ENCODE data around the gene ZFAND2A. TPM values are rescaled to one million over a fixed set of nuclear protein-coding genes. Genes with fewer than 3 reads are reported as not detected.

ZFAND2A gene
- total RNA-seq, 1 experiment from 2014 or later, result 13.7 TPM

- Histone ChIP-seq H2BK12ac (ENCODE audit: insufficient read length, low read depth, low read length) (no peak overlapping the region), H2AK5ac (ENCODE audit: insufficient read length, low read length) (no peak overlapping the region), H3K23ac (ENCODE audit: insufficient read length, low read depth, low read length) (no peak overlapping the region), H3K14ac (ENCODE audit: insufficient read depth, low read length) (no peak overlapping the region), H3K27ac (ENCODE audit: insufficient read length, low read depth, low read length) (no peak overlapping the region), H2AFZ (ENCODE audit: low read length) (no peak overlapping the region), H3T11ph (ENCODE audit: low read length) (no peak overlapping the region), H3K18ac (ENCODE audit: insufficient read length, low read depth, low read length) (no peak overlapping the region), H2BK120ac (ENCODE audit: low read depth, low read length, poor library complexity, severe bottlenecking) (no peak overlapping the region), H3K9ac (ENCODE audit: extremely low read depth, insufficient read length, low read length) (no peak overlapping the region), H3K27me3 (ENCODE audit: insufficient read depth, low read length) (no peaks in the 10 kb centered on the region), H3K23me2 (ENCODE audit: insufficient read length, low read depth, low read length, poor library complexity, severe bottlenecking) (no peaks in the 10 kb centered on the region), H3K79me1 (ENCODE audit: insufficient read depth, low read depth, low read length, poor library complexity, severe bottlenecking) (no peaks in the 10 kb centered on the region), H3K79me2 (ENCODE audit: insufficient read depth, low read length) (no peaks in the 10 kb centered on the region), H3K4me1 (ENCODE audit: insufficient read depth, low read length) (no peaks in the 10 kb centered on the region), H4K91ac (ENCODE audit: insufficient read length, low read depth, low read length) (no peak overlapping the region), H3K56ac (ENCODE audit: insufficient read length, low read depth, low read length) (no peak overlapping the region), H4K5ac (ENCODE audit: insufficient read length, low read depth, low read length) (no peak overlapping the region), H3K9me3 (ENCODE audit: control insufficient read depth, low read depth, low read length) (no peaks in the 10 kb centered on the region), H2BK20ac (ENCODE audit: low read depth, low read length, poor library complexity, severe bottlenecking) (no peak overlapping the region), H3K4me2 (ENCODE audit: insufficient read depth, insufficient read length, low read length) (no peak overlapping the region), H3K4ac (ENCODE audit: low read depth, low read length) (no peak overlapping the region), H4K20me1 (ENCODE audit: control insufficient read depth, insufficient read depth, insufficient read length) (no peaks in the 10 kb centered on the region), H2BK15ac (ENCODE audit: low read depth, low read length) (no peak overlapping the region), H4K8ac (replicated peaks; ENCODE audit: insufficient read length, low read depth, low read length) (no peak overlapping the region), H2BK5ac (ENCODE audit: insufficient read length, low read length) (no peak overlapping the region)
- Mint-ChIP-seq H3K36me3 (ENCODE audit: insufficient read depth in 1 of 3, low read depth in 3 of 3) (no peaks in the 10 kb centered on the region; a peak in 1 of 7 replicates), H3K4me3 (no peak overlapping the region), H3K4me1 (peaks cover 0 to 2% of the 10 kb centered on the region in 2 experiments; a peak in 1 of 4 replicates), H3K27ac (no peak overlapping the region), H3K9me3 (peaks cover 13 to 14% of the 10 kb centered on the region in 2 experiments), H3K27me3 (ENCODE audit: low read depth) (peaks cover 65% of the 10 kb centered on the region)
- TF ChIP-seq, protein P1, sequence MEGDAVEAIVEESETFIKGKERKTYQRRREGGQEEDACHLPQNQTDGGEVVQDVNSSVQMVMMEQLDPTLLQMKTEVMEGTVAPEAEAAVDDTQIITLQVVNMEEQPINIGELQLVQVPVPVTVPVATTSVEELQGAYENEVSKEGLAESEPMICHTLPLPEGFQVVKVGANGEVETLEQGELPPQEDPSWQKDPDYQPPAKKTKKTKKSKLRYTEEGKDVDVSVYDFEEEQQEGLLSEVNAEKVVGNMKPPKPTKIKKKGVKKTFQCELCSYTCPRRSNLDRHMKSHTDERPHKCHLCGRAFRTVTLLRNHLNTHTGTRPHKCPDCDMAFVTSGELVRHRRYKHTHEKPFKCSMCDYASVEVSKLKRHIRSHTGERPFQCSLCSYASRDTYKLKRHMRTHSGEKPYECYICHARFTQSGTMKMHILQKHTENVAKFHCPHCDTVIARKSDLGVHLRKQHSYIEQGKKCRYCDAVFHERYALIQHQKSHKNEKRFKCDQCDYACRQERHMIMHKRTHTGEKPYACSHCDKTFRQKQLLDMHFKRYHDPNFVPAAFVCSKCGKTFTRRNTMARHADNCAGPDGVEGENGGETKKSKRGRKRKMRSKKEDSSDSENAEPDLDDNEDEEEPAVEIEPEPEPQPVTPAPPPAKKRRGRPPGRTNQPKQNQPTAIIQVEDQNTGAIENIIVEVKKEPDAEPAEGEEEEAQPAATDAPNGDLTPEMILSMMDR (conservative IDR thresholded peaks at IDR 0.05), result no peak
- no CpG with 5 or more reads among the region's 11 CpGs for WGBS (ENCODE audit: extremely low coverage, insufficient read length, low lambda C conversion rate)
- DNase-seq, result no peak
Observed at GRCh38 chr7:1187127-1187526, 27.1 kb upstream of the ZFAND2A start.

Measured in H9 (cell line).